Measurements from ENCODE around the gene CHD9NB. TPM values are rescaled to one million over a fixed set of nuclear protein-coding genes. Genes with fewer than 3 reads are reported as not detected.

The CHD9NB gene
- total RNA-seq, 4 donors from 2014 or later: 3.0 to 3.1 TPM; not detected in 2

GRCh38 chr16:53082509-53082908 lies 29.8 kb upstream of the CHD9NB start:
- DNase-seq: no peak
- in situ Hi-C loops (cut with MboI; ENCODE audit: low pct_ligation_motif_present in 1 of 4, low pct_unique_long_range_greater_than_20kb in 1 of 4, low sequenced_read_pairs in 3 of 4): no loop called here
- no peak overlapping the region for H3K27ac ChIP-seq
- H3K4me3 ChIP-seq: no peak overlapping the region
- intact Hi-C loops (cut with DNase I; ENCODE audit: low total_unique reads): no loop called here
- no peaks in the 10 kb centered on the region for H3K36me3 ChIP-seq
- H3K4me1 ChIP-seq: peaks cover 11 to 41% (median 29%) of the 10 kb centered on the region in 4 donors
- no peaks in the 10 kb centered on the region for H3K27me3 ChIP-seq
- 71 to 85% methylated on average over 2 to 4 of the region's 4 CpGs for WGBS, 2 donors (ENCODE audit: low coverage in 1 of 2)
- no peaks in the 10 kb centered on the region for H3K9me3 ChIP-seq
- TF ChIP-seq EP300 (IDR thresholded peaks at IDR 0.05; ENCODE audit: low read depth): no peak
- TF ChIP-seq POLR2AphosphoS5 (IDR thresholded peaks at IDR 0.05): no peak
- no peak for TF ChIP-seq CTCF (IDR thresholded peaks at IDR 0.05)
- TF ChIP-seq POLR2A (IDR thresholded peaks at IDR 0.05): no peak

- Histone ChIP-seq H3K9me3 (no peaks in the 10 kb centered on the region), H3K4me1 (peaks cover 11 to 41% (median 29%) of the 10 kb centered on the region in 4 donors), H3K27me3 (no peaks in the 10 kb centered on the region), H3K27ac (peak overlapping the region in 3 of 4 donors; percentile 75 to 82 (median 79)), H3K4me3 (no peak overlapping the region), H3K36me3 (no peaks in the 10 kb centered on the region)
- WGBS, 2 donors (ENCODE audit: low coverage in 1 of 2): 99% methylated on average over 3 of the region's 3 CpGs; no CpG with 5 or more reads in 1 of the 2 donors
- DNase-seq: no peak
- intact Hi-C loops (cut with DNase I; ENCODE audit: low total_unique reads) (no loop called here), in situ Hi-C loops (cut with MboI; ENCODE audit: low pct_ligation_motif_present in 1 of 4, low pct_unique_long_range_greater_than_20kb in 1 of 4, low sequenced_read_pairs in 3 of 4) (no loop called here)
- TF ChIP-seq EP300 (IDR thresholded peaks at IDR 0.05; ENCODE audit: low read depth): no peak
- TF ChIP-seq POLR2A (IDR thresholded peaks at IDR 0.05): no peak
- no peak for TF ChIP-seq CTCF (IDR thresholded peaks at IDR 0.05)
- no peak for TF ChIP-seq POLR2AphosphoS5 (IDR thresholded peaks at IDR 0.05)
Measured at GRCh38 chr16:53081686-53082407, 29.1 kb upstream of the CHD9NB start.

- intact Hi-C loops (cut with DNase I; ENCODE audit: low total_unique reads): no loop called here
- Histone ChIP-seq H3K4me1 (peaks cover 11 to 37% (median 28%) of the 10 kb centered on the region in 4 donors), H3K4me3 (no peak overlapping the region), H3K27me3 (no peaks in the 10 kb centered on the region), H3K27ac (peak overlapping the region; percentile 57 to 82 (median 77)), H3K36me3 (no peaks in the 10 kb centered on the region), H3K9me3 (no peaks in the 10 kb centered on the region)
- TF ChIP-seq EP300 (IDR thresholded peaks at IDR 0.05; ENCODE audit: low read depth): no peak
- TF ChIP-seq POLR2A (IDR thresholded peaks at IDR 0.05): no peak
- TF ChIP-seq CTCF (IDR thresholded peaks at IDR 0.05): no peak
- no peak for TF ChIP-seq POLR2AphosphoS5 (IDR thresholded peaks at IDR 0.05)
- in situ Hi-C loops (cut with MboI; ENCODE audit: low pct_ligation_motif_present in 1 of 4, low pct_unique_long_range_greater_than_20kb in 1 of 4, low sequenced_read_pairs in 3 of 4): no loop called here
- DNase-seq: no peak
Measured at GRCh38 chr16:53081032-53081424, 28.3 kb upstream of the CHD9NB start.

- H3K9me3 ChIP-seq: no peaks in the 10 kb centered on the region
- no peaks in the 10 kb centered on the region for H3K27me3 ChIP-seq
- DNase-seq: peak; percentile 29
- WGBS, 2 donors (ENCODE audit: low coverage in 1 of 2): 63 to 80% methylated on average over 1 to 8 of the region's 8 CpGs
- H3K4me3 ChIP-seq: no peak overlapping the region
- H3K27ac ChIP-seq: peak overlapping the region; percentile 57 to 82 (median 77)
- no peaks in the 10 kb centered on the region for H3K36me3 ChIP-seq
- in situ Hi-C loops (cut with MboI; ENCODE audit: low pct_ligation_motif_present in 1 of 4, low pct_unique_long_range_greater_than_20kb in 1 of 4, low sequenced_read_pairs in 3 of 4) (no loop called here), intact Hi-C loops (cut with DNase I; ENCODE audit: low total_unique reads) (no loop called here)
- H3K4me1 ChIP-seq: peaks cover 11 to 32% (median 26%) of the 10 kb centered on the region in 4 donors
- TF ChIP-seq POLR2A (IDR thresholded peaks at IDR 0.05) (no peak), POLR2AphosphoS5 (IDR thresholded peaks at IDR 0.05) (peak in 2 of 3 donors; percentile 9 to 22)
Measured at GRCh38 chr16:53080345-53081031, 27.8 kb upstream of the CHD9NB start.

Measured in transverse colon (tissue), 4 donors.